ENCODE results near the gene ASGR2. TPM values are rescaled to one million over a fixed set of nuclear protein-coding genes. Genes with fewer than 3 reads are reported as not detected.

Gene ASGR2
- total RNA-seq, 1 donor from 2014 or later: not detected

- Histone ChIP-seq H3K36me3 (ENCODE audit: control insufficient read depth, insufficient read depth, low read length) (no peaks in the 10 kb centered on the region), H3K4me3 (ENCODE audit: low read depth, low read length) (no peak overlapping the region), H3K27me3 (ENCODE audit: control insufficient read depth, insufficient read depth, low read length) (peaks cover 5% of the 10 kb centered on the region)
- DNase-seq (ENCODE audit: low read depth): no peak
- no peak for TF ChIP-seq CTCF (IDR thresholded peaks at IDR 0.05; ENCODE audit: insufficient read depth, low read length, poor library complexity, severe bottlenecking)
Observed at GRCh38 chr17:7078711-7079110, 35.9 kb downstream of the ASGR2 start.

GRCh38 chr17:7077911-7078546 lies 36.6 kb downstream of the ASGR2 start:
- H3K36me3 ChIP-seq (ENCODE audit: control insufficient read depth, insufficient read depth, low read length): no peaks in the 10 kb centered on the region
- peaks cover 5% of the 10 kb centered on the region for H3K27me3 ChIP-seq (ENCODE audit: control insufficient read depth, insufficient read depth, low read length)
- no peak overlapping the region for H3K4me3 ChIP-seq (ENCODE audit: low read depth, low read length)
- DNase-seq (ENCODE audit: low read depth): no peak
- TF ChIP-seq CTCF (IDR thresholded peaks at IDR 0.05; ENCODE audit: insufficient read depth, low read length, poor library complexity, severe bottlenecking): no peak

- Histone ChIP-seq H3K4me3 (ENCODE audit: low read depth, low read length) (no peak overlapping the region), H3K36me3 (ENCODE audit: control insufficient read depth, insufficient read depth, low read length) (no peaks in the 10 kb centered on the region), H3K27me3 (ENCODE audit: control insufficient read depth, insufficient read depth, low read length) (peaks cover 5% of the 10 kb centered on the region)
- no peak for TF ChIP-seq CTCF (IDR thresholded peaks at IDR 0.05; ENCODE audit: insufficient read depth, low read length, poor library complexity, severe bottlenecking)
- DNase-seq (ENCODE audit: low read depth): no peak
Observed at GRCh38 chr17:7074931-7075330, 39.7 kb downstream of the ASGR2 start.

GRCh38 chr17:7072406-7072805 lies 42.2 kb downstream of the ASGR2 start:
- DNase-seq (ENCODE audit: low read depth): no peak
- no peaks in the 10 kb centered on the region for H3K36me3 ChIP-seq (ENCODE audit: control insufficient read depth, insufficient read depth, low read length)
- no peak overlapping the region for H3K4me3 ChIP-seq (ENCODE audit: low read depth, low read length)
- H3K27me3 ChIP-seq (ENCODE audit: control insufficient read depth, insufficient read depth, low read length): peaks cover 3% of the 10 kb centered on the region
- no peak for TF ChIP-seq CTCF (IDR thresholded peaks at IDR 0.05; ENCODE audit: insufficient read depth, low read length, poor library complexity, severe bottlenecking)

- no peak for TF ChIP-seq CTCF (IDR thresholded peaks at IDR 0.05; ENCODE audit: insufficient read depth, low read length, poor library complexity, severe bottlenecking)
Observed at GRCh38 chr17:7070712-7071111, 43.9 kb downstream of the ASGR2 start.

GRCh38 chr17:7068268-7068667 lies 46.4 kb downstream of the ASGR2 start:
- no peak for DNase-seq (ENCODE audit: low read depth)
- H3K4me3 ChIP-seq (ENCODE audit: low read depth, low read length): no peak overlapping the region
- TF ChIP-seq CTCF (IDR thresholded peaks at IDR 0.05; ENCODE audit: insufficient read depth, low read length, poor library complexity, severe bottlenecking): no peak
- H3K27me3 ChIP-seq (ENCODE audit: control insufficient read depth, insufficient read depth, low read length): no peaks in the 10 kb centered on the region
- H3K36me3 ChIP-seq (ENCODE audit: control insufficient read depth, insufficient read depth, low read length): no peaks in the 10 kb centered on the region

More at GRCh38 chr17:7070712-7071111, 43.9 kb downstream of the ASGR2 start:
- DNase-seq (ENCODE audit: low read depth): no peak
- H3K27me3 ChIP-seq (ENCODE audit: control insufficient read depth, insufficient read depth, low read length): peaks cover 3% of the 10 kb centered on the region
- H3K36me3 ChIP-seq (ENCODE audit: control insufficient read depth, insufficient read depth, low read length): no peaks in the 10 kb centered on the region
- H3K4me3 ChIP-seq (ENCODE audit: low read depth, low read length): no peak overlapping the region

Measured in kidney epithelial cell (primary cell).